TTC549 (cell line): ENCODE measurements around the gene CTDNEP1.
A peak's percentile ranks its signal among the peaks of the same experiment; 100 is the strongest.

Experiments used
- FAIRE-seq: peaks from 2 replicates; lab custom pipeline; 2012; peaks lifted over from hg19 to GRCh38; lab: Jason Lieb, UNC

The CTDNEP1 gene

DNA sequence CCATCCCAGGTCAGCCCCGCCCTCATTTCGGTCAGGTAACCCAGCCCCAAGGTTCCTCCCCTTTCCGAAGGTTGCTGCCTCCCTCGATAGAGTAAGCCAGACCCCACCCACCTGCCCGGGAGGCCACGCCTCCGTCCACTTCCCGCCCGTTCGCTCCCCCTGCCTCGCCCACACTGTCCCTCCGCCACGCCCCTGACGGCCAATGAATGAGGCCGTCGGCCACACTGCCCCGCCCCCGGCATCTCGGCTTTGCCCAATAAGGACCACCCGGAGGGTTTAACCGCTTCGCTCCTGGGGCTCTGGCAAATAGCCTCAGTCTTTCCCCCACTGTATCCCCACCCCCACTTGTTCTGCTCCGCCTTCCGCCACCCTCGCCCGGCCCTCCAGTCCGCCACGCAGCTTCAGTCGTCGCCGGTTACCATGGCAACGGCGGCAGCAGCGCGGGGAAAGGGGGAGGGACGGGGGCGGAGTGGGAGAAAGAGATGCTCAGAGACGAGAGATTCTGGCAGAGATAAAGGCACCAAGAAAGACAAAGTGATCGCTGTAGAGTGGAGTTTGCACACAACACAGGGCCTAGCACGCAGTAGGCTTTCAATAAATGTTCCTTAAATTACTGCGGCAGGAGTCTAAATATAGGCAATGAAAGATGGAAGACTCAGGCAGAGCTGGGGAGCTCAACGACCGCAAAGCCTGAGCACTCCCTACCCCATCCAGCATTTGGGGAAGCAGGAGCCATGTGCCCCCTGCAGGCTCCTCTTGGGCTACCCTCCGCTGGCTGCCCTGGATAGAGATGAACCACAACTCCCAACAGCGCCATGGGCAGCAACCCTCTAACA is 37.0 kb downstream of the CTDNEP1 start:
- FAIRE-seq, result peak; percentile 96

GRCh38 chr17:7213895-7214299 is 37.6 kb downstream of the CTDNEP1 start:
- FAIRE-seq, result no peak

- no peak for FAIRE-seq
Measured at GRCh38 chr17:7211491-7212273, 39.9 kb downstream of the CTDNEP1 start.

DNA sequence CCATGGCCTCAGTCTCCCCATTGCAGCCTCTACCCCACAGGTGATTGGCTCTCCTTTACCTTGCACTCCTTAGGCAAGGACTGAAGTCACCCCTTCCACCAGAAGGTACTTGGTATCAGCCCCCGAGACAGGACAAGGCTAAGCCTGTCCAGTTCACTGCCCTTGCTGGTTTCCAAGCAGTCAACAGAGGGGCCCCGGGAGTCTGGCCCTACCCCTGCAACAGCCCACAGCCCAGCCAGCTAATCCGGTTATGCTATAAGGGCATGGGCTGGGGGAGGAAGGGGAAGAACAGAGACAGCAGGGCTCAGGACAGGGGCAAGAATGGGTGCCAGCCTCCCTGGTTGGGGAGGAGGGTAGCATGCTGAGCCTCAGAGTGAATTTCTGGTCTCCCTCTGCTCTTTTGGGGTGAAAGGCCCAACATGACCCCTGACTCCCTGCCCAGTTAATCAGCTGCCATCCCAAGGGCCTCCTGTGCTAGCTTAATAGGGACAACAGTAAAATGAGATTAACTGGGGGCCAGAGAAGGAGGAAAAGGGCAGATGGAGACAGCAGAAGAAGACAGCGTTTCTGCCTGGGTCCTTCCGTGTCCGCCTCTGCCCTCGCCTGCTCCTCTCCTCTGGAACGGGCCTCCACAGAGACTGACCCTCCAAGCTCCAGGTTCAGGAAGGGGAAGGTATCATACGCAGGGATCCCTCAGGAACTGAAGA is 42.6 kb downstream of the CTDNEP1 start:
- no peak for FAIRE-seq

- FAIRE-seq, result no peak
Measured at GRCh38 chr17:7208027-7208571, 43.4 kb downstream of the CTDNEP1 start.

DNA sequence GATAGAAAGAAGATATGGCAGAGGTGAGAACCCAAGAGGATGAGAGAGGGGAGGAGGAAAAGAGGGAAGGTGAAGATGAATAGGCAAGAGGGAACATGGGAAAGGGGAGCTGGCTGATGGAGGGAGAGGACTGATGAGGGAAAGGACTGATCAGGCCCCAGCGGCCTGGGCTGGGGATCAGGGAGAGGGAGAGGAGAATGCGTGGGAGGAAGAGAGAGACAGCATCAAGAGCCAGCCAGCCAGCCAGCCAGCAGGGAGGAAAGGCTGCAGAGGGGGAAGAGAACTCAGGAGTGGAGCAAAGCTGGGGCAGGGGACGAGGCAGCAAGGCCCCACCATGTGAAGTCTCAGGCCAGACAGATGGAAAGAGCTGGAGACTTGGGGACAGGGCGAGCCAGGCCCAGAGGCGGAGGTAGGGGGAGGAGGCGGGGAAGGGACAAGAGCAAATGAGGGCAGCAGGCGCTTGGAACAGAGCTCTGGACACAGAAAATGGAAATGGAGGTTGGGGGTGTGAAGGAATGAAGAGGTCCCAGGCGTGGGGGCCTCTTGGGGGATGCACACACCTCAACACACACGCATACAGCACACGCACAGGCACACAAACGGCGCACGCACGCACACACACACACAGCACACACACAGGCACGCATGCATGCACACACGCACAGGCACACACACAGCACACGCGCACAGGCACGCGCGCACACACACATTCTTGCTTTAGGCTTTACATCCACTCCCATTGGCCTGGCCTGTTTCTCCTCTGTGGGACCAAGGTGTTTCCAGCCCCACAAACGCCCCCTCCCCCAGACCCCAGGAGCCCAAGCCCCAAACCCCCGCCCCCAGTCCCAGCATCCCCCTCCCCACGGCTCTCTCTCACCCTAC is 44.2 kb downstream of the CTDNEP1 start:
- FAIRE-seq, result no peak

- no peak for FAIRE-seq
Measured at GRCh38 chr17:7205561-7205960, 46.0 kb downstream of the CTDNEP1 start.

DNA sequence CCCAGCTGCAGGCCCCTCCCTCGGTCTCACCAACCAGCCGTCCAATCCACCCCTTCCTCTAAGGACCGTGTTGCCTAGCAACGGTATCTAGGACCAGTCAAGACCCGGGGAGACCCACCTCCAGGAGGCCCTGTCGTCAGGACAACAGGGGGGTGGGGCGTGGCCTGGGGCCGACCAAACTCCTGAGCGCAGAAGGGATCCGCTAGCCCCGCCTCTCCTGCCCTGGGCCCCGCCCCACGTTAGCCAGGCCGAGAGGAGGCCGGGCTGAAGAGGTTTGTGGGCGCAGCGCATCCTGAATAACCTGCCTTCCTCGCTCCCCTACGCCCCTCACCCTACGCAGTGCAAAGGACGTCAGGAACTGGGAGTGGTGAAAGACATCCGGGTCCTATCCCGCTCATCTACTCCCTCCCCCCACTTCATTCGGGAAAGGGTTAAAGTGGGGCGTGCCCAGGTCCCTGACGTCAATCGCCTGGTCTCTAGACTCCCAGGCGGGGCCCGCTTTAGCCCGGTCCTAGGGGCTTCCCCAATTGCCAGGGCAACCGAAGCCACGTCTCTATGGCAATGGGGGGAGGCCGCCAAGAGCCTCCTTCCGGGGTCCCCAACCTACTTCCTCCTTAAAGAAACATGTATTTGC is 46.6 kb downstream of the CTDNEP1 start:
- FAIRE-seq, result no peak

- FAIRE-seq, result no peak
Measured at GRCh38 chr17:7204336-7204735, 47.2 kb downstream of the CTDNEP1 start.

GRCh38 chr17:7203391-7203790 is 48.1 kb downstream of the CTDNEP1 start:
- no peak for FAIRE-seq

- no peak for FAIRE-seq
Measured at GRCh38 chr17:7196651-7197401, 54.7 kb downstream of the CTDNEP1 start.

- FAIRE-seq, result no peak
Measured at GRCh38 chr17:7195971-7196370, 55.6 kb downstream of the CTDNEP1 start.
